WI38 (cell line): ENCODE data around the gene SAYSD1.
A peak's percentile ranks its signal among the peaks of the same experiment; 100 is the strongest.

Source experiments
- H3K4me3 ChIP-seq: 2 replicates; pipeline ENCODE4 v1.5.1; 2011; ENCODE audit warnings: low read depth, mild to moderate bottlenecking, control low read depth, low read length
- CTCF ChIP-seq: IDR thresholded peaks from 2 replicates; pipeline ENCODE4 v1.5.1; 2012; ENCODE audit warnings: low read depth, mild to moderate bottlenecking, control low read depth, low read length

The SAYSD1 gene

GRCh38 chr6:39093149-39093708, 21.8 kb downstream of the SAYSD1 start:
- no peak overlapping the region for H3K4me3 ChIP-seq
- no peak for TF ChIP-seq CTCF

- no peak overlapping the region for H3K4me3 ChIP-seq
- TF ChIP-seq CTCF: no peak
These were observed 22.9 kb downstream of the SAYSD1 start for GRCh38 chr6:39092124-39092523.

- no peak for TF ChIP-seq CTCF
- H3K4me3 ChIP-seq: no peak overlapping the region
These were observed 23.8 kb downstream of the SAYSD1 start for GRCh38 chr6:39091220-39091619.

GRCh38 chr6:39090036-39090435, 24.9 kb downstream of the SAYSD1 start:
- TF ChIP-seq CTCF: no peak
- H3K4me3 ChIP-seq: no peak overlapping the region

GRCh38 chr6:39088331-39088730, 26.7 kb downstream of the SAYSD1 start:
- TF ChIP-seq CTCF: peak; percentile 16; the same call in 1 of the 2 replicates
- no peak overlapping the region for H3K4me3 ChIP-seq

- no peak for TF ChIP-seq CTCF
- no peak overlapping the region for H3K4me3 ChIP-seq
These were observed 27.8 kb downstream of the SAYSD1 start for GRCh38 chr6:39087197-39087596.

- no peak overlapping the region for H3K4me3 ChIP-seq
- TF ChIP-seq CTCF: no peak
These were observed 28.3 kb downstream of the SAYSD1 start for GRCh38 chr6:39086711-39087110.
